Fibroblast of pulmonary artery (primary cell): ENCODE data around the gene ZDHHC11B.

Experiments
- DNase-seq: peaks from one replicate; pipeline ENCODE4 v3.0.0-alpha.2; 2010; ENCODE audit warnings: low read depth
- H3K4me3 ChIP-seq: replicated peaks from 2 replicates; pipeline ENCODE4 v1.5.1; 2011; ENCODE audit warnings: low read depth, mild to moderate bottlenecking, control low read depth, low read length, moderate library complexity
- TF ChIP-seq, protein P1 (sequence below): IDR thresholded peaks from 2 replicates; pipeline ENCODE4 v1.5.1; 2011; ENCODE audit warnings: mild to moderate bottlenecking, control low read depth, low read length, inconsistent platforms; ENCODE audit errors: missing control alignments

The ZDHHC11B gene

GRCh38 chr5:662751-663435 is 121.6 kb downstream of the ZDHHC11B start:
- TF ChIP-seq, protein P1, sequence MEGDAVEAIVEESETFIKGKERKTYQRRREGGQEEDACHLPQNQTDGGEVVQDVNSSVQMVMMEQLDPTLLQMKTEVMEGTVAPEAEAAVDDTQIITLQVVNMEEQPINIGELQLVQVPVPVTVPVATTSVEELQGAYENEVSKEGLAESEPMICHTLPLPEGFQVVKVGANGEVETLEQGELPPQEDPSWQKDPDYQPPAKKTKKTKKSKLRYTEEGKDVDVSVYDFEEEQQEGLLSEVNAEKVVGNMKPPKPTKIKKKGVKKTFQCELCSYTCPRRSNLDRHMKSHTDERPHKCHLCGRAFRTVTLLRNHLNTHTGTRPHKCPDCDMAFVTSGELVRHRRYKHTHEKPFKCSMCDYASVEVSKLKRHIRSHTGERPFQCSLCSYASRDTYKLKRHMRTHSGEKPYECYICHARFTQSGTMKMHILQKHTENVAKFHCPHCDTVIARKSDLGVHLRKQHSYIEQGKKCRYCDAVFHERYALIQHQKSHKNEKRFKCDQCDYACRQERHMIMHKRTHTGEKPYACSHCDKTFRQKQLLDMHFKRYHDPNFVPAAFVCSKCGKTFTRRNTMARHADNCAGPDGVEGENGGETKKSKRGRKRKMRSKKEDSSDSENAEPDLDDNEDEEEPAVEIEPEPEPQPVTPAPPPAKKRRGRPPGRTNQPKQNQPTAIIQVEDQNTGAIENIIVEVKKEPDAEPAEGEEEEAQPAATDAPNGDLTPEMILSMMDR, result no peak
- H3K4me3 ChIP-seq, result no peak overlapping the region
- DNase-seq, result no peak

- DNase-seq, result no peak
- H3K4me3 ChIP-seq, result no peak overlapping the region
- TF ChIP-seq, protein P1, result no peak
These were observed 122.4 kb downstream of the ZDHHC11B start for GRCh38 chr5:661891-662750.

DNA sequence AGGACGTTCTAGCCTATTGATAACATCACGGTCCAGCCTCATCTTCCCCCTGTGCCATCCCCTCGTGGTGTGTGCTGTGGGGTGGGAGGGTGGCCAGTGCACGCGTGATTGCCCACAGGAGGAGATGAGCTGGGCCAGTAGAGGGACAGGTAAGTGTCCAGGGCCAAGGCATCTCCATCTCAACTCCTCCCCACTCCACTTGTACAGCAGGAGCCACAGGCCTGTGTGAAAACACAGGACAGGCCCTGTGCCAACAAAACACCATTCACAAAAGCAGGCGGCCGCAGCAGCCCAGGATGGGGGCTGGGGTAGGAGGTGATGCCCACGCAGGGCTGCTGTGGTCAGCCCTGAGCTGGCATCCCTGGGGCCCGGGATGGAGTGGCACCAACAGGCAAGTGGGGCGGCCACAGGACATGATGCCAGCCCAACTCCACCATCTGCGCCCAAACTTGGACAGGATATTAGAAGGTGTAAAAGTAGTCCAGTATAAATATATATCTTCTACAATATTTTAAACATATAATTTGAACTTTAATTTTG is 124.0 kb downstream of the ZDHHC11B start:
- no peak overlapping the region for H3K4me3 ChIP-seq
- no peak for DNase-seq
- TF ChIP-seq, protein P1, result no peak
